ENCODE data around the gene SALL4. TPM values are rescaled to one million over a fixed set of nuclear protein-coding genes. Genes with fewer than 3 reads are reported as not detected.
"Not testable (repeated sequence)": the region's sequence is repeated elsewhere in the genome, so short reads cannot be mapped to it uniquely, and the experiment has no call there.

The SALL4 gene
- polyA plus RNA-seq (ENCODE audit: insufficient read length in 12 of 12), result 1 to 10 TPM in 2 of 12 donors, under 1 TPM in 8, not detected in 2; 0.07 to 1.7 (median 0.23) TPM
- long read RNA-seq, donor 1, result 0 reads
- long read RNA-seq, donor 2, result 0 reads
- long read RNA-seq, donor 3, result 0 reads
- long read RNA-seq, donor 4, result 0 reads
- long read RNA-seq, donor 5, result 0 reads
- long read RNA-seq, donor 6, result 0 reads
- long read RNA-seq, donor 7, result 0 reads
- long read RNA-seq, donor 8, result 0 reads
- long read RNA-seq, donor 9, result 0 reads
- long read RNA-seq, donor 10, result 0 reads
- long read RNA-seq, donor 11, result 0 reads

DNA sequence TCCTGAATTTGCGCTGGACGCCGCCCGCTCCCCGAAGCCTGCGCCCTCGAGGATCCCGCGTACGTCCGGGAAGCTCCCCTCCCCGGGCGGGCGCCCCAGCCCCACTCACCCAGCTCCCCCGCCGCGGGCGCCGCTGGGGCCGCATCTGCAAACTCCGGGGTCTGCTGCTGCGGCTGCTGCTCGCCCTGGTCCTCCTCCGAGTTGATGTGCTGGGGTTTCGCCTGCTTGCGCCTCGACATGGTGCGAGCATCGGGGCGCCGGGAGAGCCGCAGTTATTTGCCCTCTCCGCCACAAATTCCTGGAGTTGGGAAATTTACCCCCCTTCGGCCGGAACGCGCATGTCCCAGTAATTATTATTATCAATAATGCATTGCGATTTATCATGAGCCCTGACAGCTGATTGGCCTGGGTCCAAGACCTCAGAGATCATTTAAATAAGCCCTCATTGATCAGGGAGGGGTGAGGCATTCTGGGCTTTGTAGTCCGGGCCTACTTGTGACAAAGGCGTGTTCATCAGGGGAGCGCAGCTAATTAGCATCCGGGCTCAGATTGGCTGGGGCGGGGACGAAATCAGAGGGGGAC, at the start of gene SALL4:
Gene SALL4 (minus strand): TSS at position 352 of the 582 bp plus-strand sequence. CDS start 113 bp downstream, at position 239.
- no peak for DNase-seq

DNA sequence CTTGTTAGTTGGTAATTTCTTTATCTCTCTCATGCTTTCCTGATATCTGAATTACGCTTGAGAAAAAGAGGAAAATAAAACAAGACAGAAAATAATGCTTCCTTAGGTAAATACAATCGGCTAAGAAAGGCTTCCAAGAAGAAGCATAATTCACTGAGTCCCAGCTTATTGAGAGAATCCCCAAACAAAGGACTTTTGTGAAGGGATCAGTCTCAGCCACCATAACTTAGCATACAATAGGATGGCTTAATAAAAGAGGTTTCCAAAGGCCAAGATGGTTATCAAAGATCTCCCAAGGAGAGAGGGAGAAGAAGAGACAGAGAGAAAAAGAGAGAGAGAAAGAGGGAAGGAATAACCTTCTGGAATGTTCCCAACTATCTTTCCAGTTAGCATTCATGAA, 46.0 kb upstream of the SALL4 start:
- DNase-seq, result no peak

DNA sequence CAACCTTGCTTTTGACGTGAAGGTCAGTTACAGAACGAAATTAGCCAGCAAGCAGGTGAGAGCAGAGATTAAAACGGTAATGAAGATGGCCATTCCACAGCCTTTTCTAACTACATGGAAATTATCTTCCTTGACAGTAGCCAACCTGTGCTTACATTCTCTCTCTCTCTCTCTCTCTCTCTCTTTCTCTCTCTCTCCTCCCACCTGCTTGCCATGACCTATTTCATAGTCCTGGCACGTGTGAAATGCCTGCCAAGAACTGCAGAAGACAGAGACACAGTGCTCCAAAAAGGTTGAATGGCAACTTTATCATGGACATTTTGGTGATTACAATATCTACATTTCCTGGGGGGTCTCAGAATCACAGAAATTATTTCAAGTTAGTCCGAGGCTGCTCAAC, 38.5 kb upstream of the SALL4 start:
- DNase-seq, result no peak

DNA sequence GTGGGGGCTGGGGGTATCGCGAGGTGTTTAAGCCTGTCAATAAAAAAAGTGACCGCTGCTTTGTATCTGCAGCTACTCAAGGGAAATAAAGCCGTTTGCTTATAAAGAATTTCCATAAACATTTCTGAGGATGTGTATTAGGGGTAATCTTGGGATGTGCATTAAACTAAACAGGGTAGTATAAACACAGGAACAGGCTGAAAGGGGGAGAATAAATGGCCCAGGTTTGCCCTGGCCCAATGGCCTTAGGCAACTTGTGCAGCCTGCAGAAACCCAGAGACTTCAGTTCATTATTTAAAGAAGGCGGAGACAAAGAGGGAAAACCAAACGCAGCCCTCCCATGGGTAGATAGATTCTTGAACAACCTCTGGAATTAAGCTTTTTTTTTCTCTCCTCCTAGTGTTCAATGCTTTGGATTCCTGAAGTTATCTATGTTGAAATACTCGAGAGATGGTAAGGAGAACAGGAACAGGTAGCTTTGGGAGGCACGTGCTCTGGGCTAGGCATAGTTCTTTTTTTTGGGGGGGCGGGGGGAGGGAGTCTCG, 35.6 kb upstream of the SALL4 start:
- no peak for DNase-seq

DNA sequence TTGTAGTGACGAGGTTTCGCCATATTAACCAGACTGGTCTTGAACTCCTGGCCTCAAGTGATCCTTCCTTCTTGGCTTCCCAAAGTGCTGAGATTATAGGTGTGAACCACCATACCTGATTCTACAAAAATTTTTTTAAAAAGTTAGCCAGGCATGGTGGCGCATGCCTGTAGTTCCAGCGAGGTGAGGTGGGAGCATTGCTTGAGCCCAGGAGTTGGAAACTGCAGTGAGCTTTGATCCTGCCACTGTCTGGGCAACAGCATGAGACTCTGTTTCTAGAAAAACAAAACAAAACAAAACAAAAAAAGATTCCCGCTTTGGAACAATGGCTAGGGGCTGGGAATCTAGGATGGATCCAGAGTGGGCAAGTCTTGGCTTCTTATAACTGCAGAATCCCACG, 35.1 kb upstream of the SALL4 start:
- DNase-seq, result no peak

DNA sequence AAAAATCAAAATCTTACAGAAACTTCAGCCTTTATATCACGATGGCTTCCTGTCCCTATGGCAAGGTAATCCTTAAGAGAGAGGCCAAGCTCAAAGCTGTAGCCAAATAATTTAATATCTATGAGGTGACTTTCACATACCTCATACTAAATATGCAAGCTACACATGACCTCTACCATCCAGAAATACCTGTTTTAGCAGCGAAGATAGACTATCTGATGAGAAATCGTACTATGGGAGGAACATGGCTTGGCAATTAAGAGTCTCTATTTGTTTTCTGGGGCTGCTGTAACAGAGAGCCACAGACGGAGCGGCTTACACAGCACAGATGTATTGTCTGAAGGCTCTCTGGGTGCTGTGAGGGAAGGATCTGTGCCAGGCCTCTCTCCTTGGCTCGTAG, 31.0 kb upstream of the SALL4 start:
- DNase-seq, result no peak

DNA sequence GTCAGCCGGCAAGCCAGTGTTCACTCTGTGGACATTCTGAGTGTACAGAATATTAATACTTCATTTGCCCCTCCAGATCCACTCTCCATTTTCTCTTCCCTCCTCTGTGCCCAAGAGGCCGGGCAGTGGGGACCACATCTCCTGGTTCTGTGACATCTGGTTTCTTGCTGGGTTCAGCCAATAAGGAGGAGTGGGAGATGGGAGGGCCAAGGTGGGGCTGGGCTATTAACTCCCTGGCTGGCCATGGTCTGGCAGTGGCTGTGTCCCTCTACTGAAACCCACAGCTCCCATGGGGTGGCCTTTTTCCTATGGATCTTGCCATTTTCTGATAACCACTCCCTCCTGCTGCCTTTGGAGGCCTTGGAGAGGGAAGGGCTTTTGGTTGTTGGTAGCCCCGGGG, 30.0 kb upstream of the SALL4 start:
- no peak for DNase-seq

DNA sequence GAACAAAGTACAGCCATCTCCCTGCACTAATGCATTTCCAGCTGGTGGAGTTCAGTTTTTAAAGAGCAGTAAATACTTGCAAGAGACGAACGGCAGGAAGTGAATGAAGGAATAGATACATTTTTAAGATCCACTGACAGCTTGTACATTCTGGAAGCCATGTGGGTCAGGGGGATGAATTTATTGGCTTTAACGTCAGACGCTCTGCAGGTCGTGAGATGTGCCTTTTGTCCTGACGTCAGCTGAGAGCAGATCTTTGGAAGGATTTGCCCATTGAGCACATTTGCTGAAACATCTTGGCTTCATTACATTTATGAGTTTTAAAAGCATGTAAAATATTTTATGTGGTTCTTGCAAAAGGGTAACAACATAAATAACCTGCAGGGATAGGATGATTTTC, 29.5 kb upstream of the SALL4 start:
- peak; percentile 13 for DNase-seq

DNA sequence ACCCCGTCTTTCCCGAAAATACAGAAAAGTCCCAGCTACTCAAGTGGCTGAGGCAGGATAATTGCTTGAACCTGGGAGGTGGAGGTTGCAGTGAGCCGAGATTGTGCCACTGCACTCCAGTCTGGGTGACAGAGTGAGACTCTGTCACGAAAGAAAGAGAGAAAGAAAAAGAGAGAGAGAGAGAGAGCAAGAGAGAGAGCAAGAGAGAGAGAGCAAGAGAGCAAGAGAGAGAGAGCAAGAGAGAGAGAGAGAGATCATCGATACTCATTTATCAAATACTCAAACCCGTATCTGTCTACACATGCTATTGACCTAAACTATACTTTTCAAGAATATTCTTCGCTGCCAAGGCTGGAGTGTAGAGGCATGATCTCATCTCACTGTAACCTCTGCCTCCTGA, 28.2 kb upstream of the SALL4 start:
- DNase-seq, result no peak

DNA sequence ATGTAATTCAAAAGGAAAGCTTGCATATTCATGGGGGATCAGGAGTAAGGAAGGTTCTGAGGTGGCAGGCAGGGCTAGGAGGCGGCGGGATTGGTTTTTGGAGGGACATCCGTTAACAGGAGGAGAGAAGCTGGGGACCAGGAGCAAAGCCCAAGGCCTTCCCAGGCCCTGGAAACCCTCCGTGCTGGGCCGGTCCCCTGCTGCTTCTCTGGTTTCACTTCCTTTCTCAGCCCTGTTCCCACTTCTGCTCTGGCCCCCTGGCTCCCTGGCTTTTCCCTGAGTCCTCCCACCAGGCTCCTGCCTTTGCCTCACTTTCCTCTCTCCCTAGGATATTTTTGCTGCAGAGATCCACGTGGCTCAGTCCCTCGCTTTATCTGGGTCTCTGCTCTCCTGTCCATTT, 26.4 kb upstream of the SALL4 start:
- peak; percentile 12 for DNase-seq

DNA sequence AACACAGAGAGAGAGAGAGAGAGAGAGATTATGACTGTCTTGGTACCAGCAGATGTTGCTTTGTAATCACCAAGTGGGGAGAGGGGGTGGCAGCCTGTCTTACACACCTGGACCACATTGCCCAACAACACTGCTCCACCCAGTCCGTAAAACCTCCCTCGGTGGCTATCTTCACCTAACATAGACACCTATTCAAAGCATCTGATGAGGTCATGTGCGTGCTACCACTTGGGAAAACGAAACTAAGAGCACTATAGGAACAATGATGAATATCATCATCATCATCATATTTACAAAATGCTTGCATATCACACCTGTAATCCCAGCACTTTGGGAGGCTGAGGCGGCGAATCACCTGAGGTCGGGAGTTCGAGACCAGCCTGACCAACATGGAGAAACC, 24.1 kb upstream of the SALL4 start:
- DNase-seq, result no peak

DNA sequence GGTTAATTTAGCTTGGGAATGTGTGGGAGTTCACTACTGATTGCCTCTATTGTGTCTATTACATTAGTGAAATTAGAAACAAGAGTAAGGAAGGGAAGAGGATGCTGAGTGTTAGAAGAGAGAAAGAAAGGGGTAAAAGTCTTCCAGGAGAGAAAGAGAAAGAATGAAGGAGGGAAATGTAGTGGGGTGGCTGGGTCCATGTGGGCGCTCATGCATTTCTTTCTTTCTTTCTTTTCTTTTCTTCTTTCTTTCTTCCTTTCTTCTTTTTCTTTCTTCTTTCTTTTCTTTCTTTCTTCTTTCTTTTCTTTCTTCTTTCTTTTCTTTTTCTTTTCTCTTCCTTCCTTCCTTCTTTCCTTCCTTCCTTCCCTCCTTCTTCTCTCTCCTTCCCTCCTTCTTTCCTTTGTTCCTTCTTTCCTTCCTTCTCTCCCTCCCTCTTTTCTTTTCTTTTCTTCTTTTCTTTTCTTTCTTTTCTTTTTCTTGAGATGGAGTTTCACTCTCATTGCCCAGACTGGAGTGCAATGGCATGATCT, 16.2 kb upstream of the SALL4 start:
- no peak for DNase-seq

DNA sequence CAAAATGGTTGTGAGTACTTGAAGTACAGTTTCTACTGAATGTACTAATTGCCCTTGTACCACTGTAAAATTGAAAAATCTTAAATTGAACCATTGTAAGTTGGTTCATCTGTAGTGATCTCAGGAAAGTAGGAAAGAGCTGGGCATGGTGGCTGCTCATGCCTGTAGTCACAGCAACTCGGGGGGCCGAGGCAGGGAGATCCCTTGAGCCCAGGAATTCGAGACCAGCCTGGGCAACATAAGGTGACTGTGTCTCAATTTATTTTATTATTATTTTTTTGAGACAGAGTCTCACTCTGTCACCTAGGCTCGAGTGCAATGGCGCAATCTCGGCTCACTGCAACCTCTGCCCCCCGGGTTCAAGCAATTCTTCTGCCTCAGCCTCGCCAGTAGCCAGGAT, 14.5 kb upstream of the SALL4 start:
- DNase-seq, result not testable (repeated sequence)

DNA sequence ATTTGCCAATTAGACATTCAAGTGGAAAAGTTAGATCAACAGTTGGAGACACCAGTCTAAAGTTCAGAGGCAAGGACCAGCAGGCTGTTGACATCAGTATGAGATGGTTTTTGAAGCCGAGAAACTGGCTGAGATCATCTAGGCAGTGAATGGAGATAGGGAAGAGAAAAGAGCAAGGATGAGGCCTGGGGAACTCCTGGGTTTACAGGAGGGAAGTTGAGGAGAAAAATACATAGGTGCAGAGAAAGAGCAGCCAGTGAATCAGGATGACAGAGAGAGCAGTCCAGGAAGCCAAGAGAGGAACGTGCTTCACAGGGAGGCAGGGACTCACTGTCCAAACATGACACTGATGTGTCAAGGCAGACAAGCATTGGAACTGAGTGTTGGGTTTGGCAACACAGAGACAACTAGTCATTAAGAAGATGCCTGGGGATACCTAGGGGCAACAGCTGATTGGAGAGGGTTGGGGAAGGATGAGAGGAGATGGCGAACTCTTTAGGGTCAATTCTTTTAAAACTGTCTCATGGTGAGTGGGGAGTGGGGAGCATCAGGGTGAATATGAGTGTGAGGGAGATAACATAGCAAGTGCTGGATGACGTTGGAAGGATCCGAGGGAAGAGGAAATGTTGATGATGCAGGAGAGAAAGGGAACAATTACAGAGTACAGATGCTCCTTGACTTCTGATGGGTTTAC, 13.2 kb upstream of the SALL4 start:
- no peak for DNase-seq

DNA sequence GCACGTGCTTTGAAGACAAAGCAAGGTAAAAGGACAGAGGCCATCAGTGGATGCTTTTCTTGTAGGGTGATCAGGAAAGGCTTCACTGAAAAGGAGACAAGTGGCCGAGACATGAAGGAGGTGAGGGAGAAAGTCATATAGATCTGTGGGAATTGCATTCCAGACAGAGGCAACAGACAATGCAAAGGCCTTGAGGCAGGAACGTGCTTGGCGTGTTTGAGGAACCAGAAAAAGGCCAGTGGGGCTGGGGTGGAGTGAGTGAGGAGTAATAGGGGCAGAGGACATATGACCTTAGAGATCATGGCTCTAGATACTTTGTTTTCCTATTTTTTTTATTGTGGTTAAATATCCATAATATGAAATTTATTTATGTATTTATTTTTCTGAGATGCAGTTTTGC, 10.5 kb upstream of the SALL4 start:
- no peak for DNase-seq

DNA sequence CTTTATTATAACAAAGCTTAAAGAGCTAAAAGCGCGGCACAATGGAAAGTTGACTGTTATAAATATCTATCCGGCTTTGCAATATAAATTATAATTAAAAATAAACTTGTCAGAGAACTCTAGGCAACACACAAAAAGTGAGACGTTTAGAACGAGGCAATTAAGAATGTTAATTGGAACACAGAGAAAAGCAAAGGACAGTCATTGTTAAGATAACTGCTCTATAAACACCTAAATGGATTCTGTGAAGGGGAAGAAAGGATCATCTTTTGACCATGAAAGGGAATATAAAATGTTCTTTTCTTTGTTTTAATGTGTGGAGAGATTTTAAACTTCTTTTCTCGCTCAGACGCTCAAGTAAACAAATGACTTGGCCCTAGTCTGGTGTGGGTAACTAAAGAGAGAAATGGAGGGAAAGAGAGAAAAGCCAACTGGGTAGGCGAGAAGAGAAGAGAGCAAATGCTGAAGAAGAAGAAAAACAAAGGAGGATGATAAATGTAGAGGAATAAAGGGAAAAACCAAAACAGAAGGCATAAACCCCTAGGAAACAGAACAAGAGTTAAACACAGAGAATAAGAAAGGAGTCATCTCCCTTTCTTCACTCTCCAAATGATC, 9.3 kb upstream of the SALL4 start:
- no peak for DNase-seq

DNA sequence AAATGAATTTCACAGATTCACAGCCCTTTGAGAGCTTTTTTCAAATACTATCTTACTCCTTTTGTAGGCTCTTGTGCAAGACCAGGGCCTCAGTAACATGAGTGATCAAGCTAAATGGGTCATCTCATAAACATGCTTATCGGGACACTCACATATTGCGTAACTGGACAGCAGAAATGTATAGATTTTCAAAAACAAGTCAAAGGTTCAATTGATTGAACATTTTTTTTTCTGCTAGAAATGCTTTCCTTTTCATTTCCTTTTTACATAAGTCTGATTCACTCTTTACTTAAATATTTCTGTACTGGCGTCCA, 8.7 kb upstream of the SALL4 start:
- no peak for DNase-seq

DNA sequence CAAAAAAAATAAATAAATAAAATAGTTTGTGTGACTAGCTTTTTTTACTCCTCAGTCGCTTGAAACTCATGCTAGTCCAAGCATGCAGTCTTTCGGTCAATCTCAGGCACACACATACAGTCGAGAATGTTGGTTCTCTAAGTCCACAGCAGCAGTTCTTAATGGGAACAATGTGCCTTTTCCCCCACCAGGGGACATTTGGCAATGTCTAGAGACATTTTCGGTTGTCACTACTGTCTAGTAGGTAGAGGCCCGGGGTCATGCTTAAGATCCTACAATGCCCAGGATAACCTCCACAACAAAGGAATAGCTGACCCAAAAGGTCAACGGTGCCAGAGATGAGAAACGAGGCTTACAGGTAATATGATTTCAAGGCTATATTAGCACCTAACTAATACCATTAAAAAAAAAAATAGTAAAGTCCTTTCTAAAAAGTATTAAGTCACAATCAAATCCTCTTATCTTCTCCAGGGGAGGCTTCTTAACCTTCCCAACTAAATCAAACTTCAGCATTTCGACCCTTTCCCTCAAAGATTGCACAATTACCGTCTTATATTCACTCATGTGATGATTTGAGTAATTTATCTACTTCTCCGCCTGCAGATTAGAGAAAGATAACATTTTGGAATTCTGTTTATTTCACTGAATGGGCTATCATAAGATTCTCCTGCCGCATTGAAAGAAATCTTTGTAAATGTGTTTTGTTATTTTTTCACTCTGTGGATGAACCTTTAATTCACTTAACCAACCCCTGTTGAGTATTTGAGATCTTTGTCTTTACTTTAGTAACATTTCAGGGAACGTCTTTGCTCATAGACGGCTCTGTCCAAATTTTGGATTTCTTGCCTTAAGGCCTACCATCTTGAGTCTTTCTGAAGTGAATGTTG, 8.1 kb upstream of the SALL4 start:
- DNase-seq, result no peak

DNA sequence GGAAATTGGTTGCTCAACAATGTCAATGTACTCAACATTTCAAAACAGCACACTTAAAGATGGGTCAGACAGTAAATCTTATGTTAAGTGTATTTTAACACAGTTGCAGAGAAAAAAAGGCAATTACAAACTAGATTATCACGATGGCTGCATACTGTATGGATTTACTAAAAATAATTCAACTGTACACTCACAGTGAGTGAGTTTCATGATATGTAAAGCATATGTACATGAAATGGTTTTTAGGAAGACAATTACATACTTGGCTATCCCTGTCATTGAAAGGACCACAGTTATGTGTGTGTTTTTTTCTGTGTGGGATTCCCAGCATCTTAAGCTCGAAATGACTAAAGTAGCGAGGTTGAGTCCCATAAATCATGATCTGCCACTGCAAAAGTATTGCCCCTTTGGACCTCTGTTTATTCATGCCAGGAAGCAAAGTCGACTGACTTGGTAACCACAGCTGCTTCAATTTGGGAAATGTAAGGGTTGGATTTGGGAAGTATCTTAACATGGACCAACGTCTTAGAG, 5.5 kb upstream of the SALL4 start:
- no peak for DNase-seq

DNA sequence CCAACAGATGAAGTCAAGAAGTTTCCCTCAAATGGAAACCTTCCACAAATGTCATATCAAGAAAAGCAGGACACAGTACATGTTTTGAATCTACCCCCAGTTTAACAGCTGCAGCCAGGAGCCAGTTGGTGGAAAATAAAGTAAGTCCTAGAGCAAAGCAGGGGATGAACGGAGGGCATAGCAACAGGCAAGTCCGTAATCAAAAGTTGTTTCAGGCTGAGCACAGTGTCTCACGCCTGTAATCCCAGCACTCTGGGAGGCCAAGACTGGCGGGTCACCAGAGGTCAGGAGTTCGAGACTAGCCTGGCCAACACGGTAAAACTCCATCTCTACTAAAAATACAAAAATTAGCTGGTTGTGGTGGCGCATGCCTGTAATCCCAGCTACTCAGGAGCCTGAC, 2.4 kb upstream of the SALL4 start:
- DNase-seq, result no peak

DNA sequence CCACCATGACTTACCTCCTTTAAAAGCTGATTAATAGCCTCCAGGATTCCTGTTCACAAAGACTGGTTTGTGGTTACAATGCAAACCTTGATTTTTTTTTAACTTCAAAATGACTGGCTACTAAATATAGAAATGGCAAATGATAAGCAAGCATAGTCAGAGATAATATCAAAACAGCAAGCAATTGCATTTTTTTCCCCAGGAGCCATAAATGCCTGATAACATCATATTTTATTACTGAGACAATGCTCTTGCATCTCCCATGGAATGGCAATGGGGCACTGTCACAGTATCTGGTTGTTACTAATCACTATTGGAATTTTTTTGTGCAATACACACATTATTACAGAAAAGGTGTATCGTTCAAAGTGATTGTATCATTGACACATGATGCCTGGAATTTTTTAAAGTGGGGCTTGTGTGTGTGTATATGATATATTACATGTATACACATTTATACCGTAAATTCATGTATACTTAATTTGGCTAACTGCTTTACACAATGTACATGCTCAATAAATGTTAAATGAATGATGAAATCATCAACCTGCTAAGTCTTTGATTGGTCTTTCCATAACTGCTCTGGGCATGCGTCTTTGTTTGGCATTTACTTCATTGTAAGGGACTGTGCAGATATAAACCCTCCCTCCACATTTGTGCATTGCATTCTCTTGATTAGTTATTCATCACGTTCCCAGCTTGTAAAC, 980 bp upstream of the SALL4 start:
- DNase-seq, result no peak
